Measurements from ENCODE around the gene KDM2B.

The KDM2B gene

GRCh38 chr12:121430833-121431415 is 149.9 kb downstream of the KDM2B start:
- no peak for DNase-seq (ENCODE audit: low spot score)

- DNase-seq (ENCODE audit: low spot score) = no peak
Measured at GRCh38 chr12:121428883-121429282, 151.9 kb downstream of the KDM2B start.

- peak; percentile 62 for DNase-seq (ENCODE audit: low spot score)
Measured at GRCh38 chr12:121427556-121428050, 153.2 kb downstream of the KDM2B start.

- DNase-seq (ENCODE audit: low spot score) = no peak
Measured at GRCh38 chr12:121424624-121424975, 156.2 kb downstream of the KDM2B start.

GRCh38 chr12:121423682-121424623 is 156.9 kb downstream of the KDM2B start:
- no peak for DNase-seq (ENCODE audit: low spot score)

GRCh38 chr12:121423253-121423652 is 157.6 kb downstream of the KDM2B start:
- no peak for DNase-seq (ENCODE audit: low spot score)

- DNase-seq (ENCODE audit: low spot score) = no peak
Measured at GRCh38 chr12:121420109-121420508, 160.7 kb downstream of the KDM2B start.

GRCh38 chr12:121417847-121418246 is 163.0 kb downstream of the KDM2B start:
- DNase-seq (ENCODE audit: low spot score) = no peak

- DNase-seq (ENCODE audit: low spot score) = no peak
Measured at GRCh38 chr12:121413917-121414316, 166.9 kb downstream of the KDM2B start.

- no peak for DNase-seq (ENCODE audit: low spot score)
Measured at GRCh38 chr12:121405211-121405610, 175.6 kb downstream of the KDM2B start.

- DNase-seq (ENCODE audit: low spot score) = no peak
Measured at GRCh38 chr12:121404734-121405133, 176.1 kb downstream of the KDM2B start.

- no peak for DNase-seq (ENCODE audit: low spot score)
Measured at GRCh38 chr12:121403721-121404120, 177.1 kb downstream of the KDM2B start.

GRCh38 chr12:121400332-121401139 is 180.3 kb downstream of the KDM2B start:
- peak; percentile 78 for DNase-seq (ENCODE audit: low spot score)

GRCh38 chr12:121399391-121400331 is 181.2 kb downstream of the KDM2B start, which contains the start of gene RNF34:
Gene RNF34, plus strand, starts transcription at chr12:121400118. Its CDS starts 95 bp downstream, at chr12:121400213.
- DNase-seq (ENCODE audit: low spot score) = peak; percentile 99

GRCh38 chr12:121398355-121398754 is 182.5 kb downstream of the KDM2B start:
- no peak for DNase-seq (ENCODE audit: low spot score)

GRCh38 chr12:121397521-121397920 is 183.3 kb downstream of the KDM2B start:
- no peak for DNase-seq (ENCODE audit: low spot score)

GRCh38 chr12:121392325-121392716 is 188.5 kb downstream of the KDM2B start:
- DNase-seq (ENCODE audit: low spot score) = no peak

GRCh38 chr12:121391619-121392324 is 189.1 kb downstream of the KDM2B start:
- no peak for DNase-seq (ENCODE audit: low spot score)

GRCh38 chr12:121390856-121391255 is 190.0 kb downstream of the KDM2B start:
- no peak for DNase-seq (ENCODE audit: low spot score)

GRCh38 chr12:121388421-121388981 is 192.3 kb downstream of the KDM2B start:
- DNase-seq (ENCODE audit: low spot score) = peak; percentile 65
